A549 (cell line): ENCODE measurements around the gene ZNF292. TPM values are rescaled to one million over a fixed set of nuclear protein-coding genes. Genes with fewer than 3 reads are reported as not detected.

Experiments used
- ATAC-seq, 2 experiments: fragments of 200-7000 bp in 1 of 2; fragments of >200 bp in 1 of 2; cut with Nextera tagmentation in 1 of 2; cut with Tn5 transposase in 1 of 2; 3 replicates each; pipeline versions ENCODE4 v1.8.0 to v1.9.1; 2018 to 2020; ENCODE audit warnings: mild to moderate bottlenecking in 1 of 2, moderate library complexity in 1 of 2
- CTCF ChIA-PET: fragments of 300-600 bp; sonication (Branson Sonifier 250); formaldehyde crosslinking; extraction: SDS; loops from one replicate; lab custom pipeline; 2021; ENCODE audit warnings: antibody characterized with exemption, inconsistent platforms; lab: Yijun Ruan, JAX
- POLR2A ChIA-PET: fragments of 350-600 bp; formaldehyde crosslinking; extraction: SDS; loops from one replicate; lab custom pipeline; 2021; ENCODE audit warnings: antibody characterized with exemption, inconsistent platforms; lab: Yijun Ruan, JAX
- DNase-seq, 2 experiments: peaks; one replicate each; pipeline versions ENCODE4 v3.0.0 to v3.0.0-alpha.2; 2011 to 2016; ENCODE audit warnings: low read depth in 1 of 2, low spot score in 1 of 2
- FAIRE-seq: peaks from 2 replicates; lab custom pipeline; 2011; peaks lifted over from hg19 to GRCh38; lab: Jason Lieb, UNC
- H3K27ac ChIP-seq, 2 experiments: fragments of >200 bp; sonication (Bioruptor Twin); formaldehyde crosslinking; 3 replicates each; pipeline ENCODE4 v1.5.1; 2016 to 2017
- H3K4me1 ChIP-seq: fragments of >200 bp; sonication (Bioruptor Twin); formaldehyde crosslinking; 3 replicates; pipeline ENCODE4 v1.6.1; 2016
- H3K4me2 ChIP-seq: fragments of >200 bp; sonication (Bioruptor Twin); formaldehyde crosslinking; 3 replicates; pipeline ENCODE4 v1.6.1; 2016
- H3K4me3 ChIP-seq: fragments of >200 bp; sonication (Bioruptor Twin); formaldehyde crosslinking; 3 replicates; pipeline ENCODE4 v1.5.1; 2016
- H3K9me3 ChIP-seq: fragments of >200 bp; sonication (Bioruptor Twin); formaldehyde crosslinking; 3 replicates; pipeline ENCODE4 v1.6.1; 2016
- ATOH8 ChIP-seq: fragments of 250-450 bp; sonication (Bioruptor Pico); IDR thresholded peaks from 2 replicates; pipeline ENCODE4 v1.5.0; 2020; ENCODE audit warnings: low read depth, mild to moderate bottlenecking, moderate library complexity
- CHD2 ChIP-seq: fragments of 150-350 bp; IDR thresholded peaks from 2 replicates; pipeline ENCODE4 v1.6.1; 2014; ENCODE audit warnings: low read length; ENCODE audit not compliant: partially characterized antibody
- CHD4 ChIP-seq: fragments of 200-600 bp; sonication (generic); IDR thresholded peaks from 2 replicates; pipeline ENCODE4 v1.6.1; 2016; ENCODE audit warnings: antibody characterized with exemption, mild to moderate bottlenecking, borderline replicate concordance
- CTCF ChIP-seq: fragments of >200 bp; sonication (Bioruptor Twin); formaldehyde crosslinking; IDR thresholded peaks from 3 replicates; pipeline ENCODE4 v1.5.1; 2016
- EHMT2 ChIP-seq: fragments of 200-600 bp; sonication (generic); IDR thresholded peaks from 2 replicates; pipeline ENCODE4 v1.6.1; 2016; ENCODE audit warnings: antibody characterized with exemption, low read depth, mild to moderate bottlenecking, moderate library complexity
- ELK1 ChIP-seq: fragments of 150-350 bp; IDR thresholded peaks from 2 replicates; pipeline ENCODE4 v1.6.1; 2014; ENCODE audit warnings: low read depth, mild to moderate bottlenecking, low read length
- EP300 ChIP-seq, 2 experiments: fragments of >200 bp; sonication (Bioruptor Twin); formaldehyde crosslinking; IDR thresholded peaks; 2 replicates in 1 of 2; 3 replicates in 1 of 2; pipeline ENCODE4 v1.6.1; 2016 to 2017
- ESRRA ChIP-seq: fragments of 150-350 bp; IDR thresholded peaks from 2 replicates; pipeline ENCODE4 v1.6.1; 2014; ENCODE audit warnings: mild to moderate bottlenecking, low read length, borderline replicate concordance
- FOSB ChIP-seq: fragments of 250-450 bp; sonication (Bioruptor Pico); IDR thresholded peaks from 2 replicates; pipeline ENCODE4 v1.5.0; 2020; ENCODE audit warnings: mild to moderate bottlenecking, moderate library complexity
- FOSL2 ChIP-seq, 2 experiments: fragments of 450-650 bp in 1 of 2; fragments of >200 bp in 1 of 2; sonication (Bioruptor Twin) in 1 of 2; formaldehyde crosslinking; IDR thresholded peaks; 2 replicates each; pipeline versions ENCODE4 v1.5.0 to v1.6.1; 2016 to 2020; ENCODE audit warnings: mild to moderate bottlenecking in 1 of 2, moderate library complexity in 1 of 2
- FOXS1 ChIP-seq: fragments of 250-450 bp; sonication (Bioruptor Pico); IDR thresholded peaks from 2 replicates; pipeline ENCODE4 v1.5.0; 2020; ENCODE audit warnings: mild to moderate bottlenecking, moderate library complexity
- HES2 ChIP-seq: fragments of >200 bp; sonication (Bioruptor Twin); formaldehyde crosslinking; IDR thresholded peaks from 2 replicates; pipeline ENCODE4 v1.6.1; 2016
- HEYL ChIP-seq: fragments of 250-450 bp; sonication (Bioruptor Pico); IDR thresholded peaks from 2 replicates; pipeline ENCODE4 v1.8.0; 2021; ENCODE audit warnings: mild to moderate bottlenecking, moderate library complexity
- HOXA7 ChIP-seq: fragments of 250-450 bp; sonication (Bioruptor Pico); IDR thresholded peaks from 2 replicates; pipeline ENCODE4 v1.5.0; 2020; ENCODE audit warnings: mild to moderate bottlenecking, moderate library complexity
- MAZ ChIP-seq: fragments of 150-350 bp; IDR thresholded peaks from 2 replicates; pipeline ENCODE4 v1.6.1; 2014; ENCODE audit warnings: antibody characterized with exemption, low read depth, low read length, borderline replicate concordance
- NFE2L2 ChIP-seq: fragments of 150-350 bp; conservative IDR thresholded peaks from 2 replicates; pipeline ENCODE4 v1.6.1; 2014; ENCODE audit warnings: low read length
- PHF8 ChIP-seq: fragments of 200-600 bp; sonication (generic); IDR thresholded peaks from 2 replicates; pipeline ENCODE4 v1.6.1; 2016; ENCODE audit warnings: low read depth, mild to moderate bottlenecking, antibody characterized with exemption, moderate library complexity, borderline replicate concordance
- POLR2A ChIP-seq: IDR thresholded peaks from 2 replicates; pipeline ENCODE4 v1.6.1; 2012; ENCODE audit warnings: mild to moderate bottlenecking, low read length
- POLR2AphosphoS2 ChIP-seq: conservative IDR thresholded peaks from 2 replicates; pipeline ENCODE4 v1.6.1; 2012; ENCODE audit warnings: low read length, improper control_type of control experiment, inconsistent platforms
- RAD21 ChIP-seq, 2 experiments: fragments of >200 bp in 1 of 2; sonication (Bioruptor Twin) in 1 of 2; formaldehyde crosslinking in 1 of 2; IDR thresholded peaks in 1 of 2; conservative IDR thresholded peaks in 1 of 2; 2 replicates in 1 of 2; 3 replicates in 1 of 2; pipeline ENCODE4 v1.6.1; 2012 to 2018; ENCODE audit warnings: inconsistent platforms in 1 of 2
- RFX5 ChIP-seq: fragments of 450-650 bp; IDR thresholded peaks from 2 replicates; pipeline ENCODE4 v1.7.1; 2014; ENCODE audit warnings: antibody characterized with exemption, mild to moderate bottlenecking, moderate library complexity
- SMC3 ChIP-seq: fragments of >200 bp; sonication (Bioruptor Twin); formaldehyde crosslinking; IDR thresholded peaks from 3 replicates; pipeline ENCODE4 v1.6.1; 2018; ENCODE audit warnings: inconsistent platforms
- SREBF2 ChIP-seq: fragments of 450-650 bp; IDR thresholded peaks from 2 replicates; pipeline ENCODE4 v1.6.1; 2014; ENCODE audit warnings: mild to moderate bottlenecking, moderate library complexity
- ZC3H11A ChIP-seq: fragments of 450-650 bp; IDR thresholded peaks from 2 replicates; pipeline ENCODE4 v1.6.1; 2014; ENCODE audit warnings: antibody characterized with exemption, mild to moderate bottlenecking
- ZFP36 ChIP-seq: fragments of 450-650 bp; IDR thresholded peaks from 2 replicates; pipeline ENCODE4 v1.6.1; 2014; ENCODE audit warnings: borderline replicate concordance; ENCODE audit not compliant: partially characterized antibody
- ZNF302 ChIP-seq: fragments of 250-450 bp; sonication (Bioruptor Pico); IDR thresholded peaks from 2 replicates; pipeline ENCODE4 v1.9.0; 2021; ENCODE audit warnings: inconsistent platforms, mild to moderate bottlenecking, moderate library complexity
- WGBS: methylation state at CpG from one replicate; pipeline ENCODE4 v1.1.6; 2017; ENCODE audit errors: missing lambda C conversion rate; 5-methylcytosine and 5-hydroxymethylcytosine counted together
- polyA plus RNA-seq, 4 experiments: library from polyadenylated mRNA; depleted of rRNA in 3 of 4; stranded (reverse); fragments of >200 nt; fragmentation: RNase III in 1 of 4; extraction: RNeasy Plus Mini Kit Qiagen cat#74134 plus additional on column Dnase treatment in 1 of 4; gene quantifications; 2 replicates in 3 of 4; 3 replicates in 1 of 4; pipeline ENCODE4 v1.2.3, GENCODE V29; 2011 to 2017
- TF ChIP-seq, protein P1 (sequence below): fragments of 200-600 bp; sonication (generic); IDR thresholded peaks from 2 replicates; pipeline ENCODE4 v1.6.1; 2016; ENCODE audit warnings: antibody characterized with exemption, mild to moderate bottlenecking, moderate library complexity

ZNF292 gene
- polyA plus RNA-seq, 2 of the 4 experiments (the other 2 are of a cell fraction), result 2.5 to 7.5 TPM

- Histone ChIP-seq H3K27ac (no peak overlapping the region), H3K4me1 (no peaks in the 10 kb centered on the region), H3K9me3 (no peaks in the 10 kb centered on the region), H3K4me2 (no peak overlapping the region), H3K4me3 (no peak overlapping the region)
- ChIA-PET CTCF (no interaction called here), POLR2A (no interaction called here)
- 80% methylated on average over 3 of the region's 3 CpGs for WGBS
- ATAC-seq (no peak), FAIRE-seq (no peak), DNase-seq (no peak)
- TF ChIP-seq FOXS1 (no peak), RFX5 (no peak), EHMT2 (no peak), ELK1 (no peak), RAD21 (conservative IDR thresholded peaks at IDR 0.05 in 1 of 2, IDR thresholded peaks at IDR 0.05 in 1 of 2) (no peak), PHF8 (no peak), ESRRA (no peak), EP300 (IDR thresholded peaks at IDR 0.05) (no peak), POLR2AphosphoS2 (no peak), MAZ (no peak), HOXA7 (CRISPR knock-in tag) (no peak), ATOH8 (CRISPR knock-in tag) (no peak), SREBF2 (no peak), ZNF302 (CRISPR knock-in tag) (no peak)
Measured at GRCh38 chr6:87209812-87210211, 54.4 kb downstream of the ZNF292 start.

- 28% methylated on average over 1 of the region's 1 CpG for WGBS
- ATAC-seq (no peak), FAIRE-seq (no peak)
- no peaks in the 10 kb centered on the region for H3K9me3 ChIP-seq
- ChIA-PET CTCF (no interaction called here), POLR2A (no interaction called here)
- no peak overlapping the region for H3K27ac ChIP-seq
- no peak overlapping the region for H3K4me3 ChIP-seq
- no peak overlapping the region for H3K4me2 ChIP-seq
- no peak for TF ChIP-seq EHMT2
- TF ChIP-seq, protein P1, sequence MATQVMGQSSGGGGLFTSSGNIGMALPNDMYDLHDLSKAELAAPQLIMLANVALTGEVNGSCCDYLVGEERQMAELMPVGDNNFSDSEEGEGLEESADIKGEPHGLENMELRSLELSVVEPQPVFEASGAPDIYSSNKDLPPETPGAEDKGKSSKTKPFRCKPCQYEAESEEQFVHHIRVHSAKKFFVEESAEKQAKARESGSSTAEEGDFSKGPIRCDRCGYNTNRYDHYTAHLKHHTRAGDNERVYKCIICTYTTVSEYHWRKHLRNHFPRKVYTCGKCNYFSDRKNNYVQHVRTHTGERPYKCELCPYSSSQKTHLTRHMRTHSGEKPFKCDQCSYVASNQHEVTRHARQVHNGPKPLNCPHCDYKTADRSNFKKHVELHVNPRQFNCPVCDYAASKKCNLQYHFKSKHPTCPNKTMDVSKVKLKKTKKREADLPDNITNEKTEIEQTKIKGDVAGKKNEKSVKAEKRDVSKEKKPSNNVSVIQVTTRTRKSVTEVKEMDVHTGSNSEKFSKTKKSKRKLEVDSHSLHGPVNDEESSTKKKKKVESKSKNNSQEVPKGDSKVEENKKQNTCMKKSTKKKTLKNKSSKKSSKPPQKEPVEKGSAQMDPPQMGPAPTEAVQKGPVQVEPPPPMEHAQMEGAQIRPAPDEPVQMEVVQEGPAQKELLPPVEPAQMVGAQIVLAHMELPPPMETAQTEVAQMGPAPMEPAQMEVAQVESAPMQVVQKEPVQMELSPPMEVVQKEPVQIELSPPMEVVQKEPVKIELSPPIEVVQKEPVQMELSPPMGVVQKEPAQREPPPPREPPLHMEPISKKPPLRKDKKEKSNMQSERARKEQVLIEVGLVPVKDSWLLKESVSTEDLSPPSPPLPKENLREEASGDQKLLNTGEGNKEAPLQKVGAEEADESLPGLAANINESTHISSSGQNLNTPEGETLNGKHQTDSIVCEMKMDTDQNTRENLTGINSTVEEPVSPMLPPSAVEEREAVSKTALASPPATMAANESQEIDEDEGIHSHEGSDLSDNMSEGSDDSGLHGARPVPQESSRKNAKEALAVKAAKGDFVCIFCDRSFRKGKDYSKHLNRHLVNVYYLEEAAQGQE, result no peak
- no peak for TF ChIP-seq CHD4
- TF ChIP-seq HOXA7 (CRISPR knock-in tag), result no peak
- TF ChIP-seq ZFP36, result no peak
- no peak for TF ChIP-seq SMC3
- no peak for TF ChIP-seq ZC3H11A
- no peak for TF ChIP-seq HES2
- no peak for TF ChIP-seq FOSB (CRISPR knock-in tag)
- TF ChIP-seq CTCF, result no peak
- no peak for TF ChIP-seq POLR2AphosphoS2
- TF ChIP-seq CHD2, result no peak
- no peak for TF ChIP-seq FOSL2 (IDR thresholded peaks at IDR 0.05)
- no peak for TF ChIP-seq FOSL2 (CRISPR knock-in tag; IDR thresholded peaks at IDR 0.05)
- TF ChIP-seq NFE2L2, result no peak
- no peak for TF ChIP-seq POLR2A
- TF ChIP-seq HEYL (CRISPR knock-in tag), result no peak
- TF ChIP-seq, all 56 proteins: peak for 0
- DNase-seq, result no peak
- H3K4me1 ChIP-seq, result no peaks in the 10 kb centered on the region
Measured at GRCh38 chr6:87210979-87211378, 55.6 kb downstream of the ZNF292 start.
